GM19328 (cell line): ENCODE results near the gene ZNF746.

Source experiments
- ATAC-seq: cut with Tn5 transposase; IDR thresholded peaks from one replicate; pipeline ENCODE4 v1.9.1; 2021; ENCODE audit warnings: mild to moderate bottlenecking, moderate library complexity; ENCODE audit not compliant: unreplicated experiment

The ZNF746 gene

GRCh38 chr7:149490083-149490760, 7.4 kb downstream of the ZNF746 start:
- no peak for ATAC-seq

DNA sequence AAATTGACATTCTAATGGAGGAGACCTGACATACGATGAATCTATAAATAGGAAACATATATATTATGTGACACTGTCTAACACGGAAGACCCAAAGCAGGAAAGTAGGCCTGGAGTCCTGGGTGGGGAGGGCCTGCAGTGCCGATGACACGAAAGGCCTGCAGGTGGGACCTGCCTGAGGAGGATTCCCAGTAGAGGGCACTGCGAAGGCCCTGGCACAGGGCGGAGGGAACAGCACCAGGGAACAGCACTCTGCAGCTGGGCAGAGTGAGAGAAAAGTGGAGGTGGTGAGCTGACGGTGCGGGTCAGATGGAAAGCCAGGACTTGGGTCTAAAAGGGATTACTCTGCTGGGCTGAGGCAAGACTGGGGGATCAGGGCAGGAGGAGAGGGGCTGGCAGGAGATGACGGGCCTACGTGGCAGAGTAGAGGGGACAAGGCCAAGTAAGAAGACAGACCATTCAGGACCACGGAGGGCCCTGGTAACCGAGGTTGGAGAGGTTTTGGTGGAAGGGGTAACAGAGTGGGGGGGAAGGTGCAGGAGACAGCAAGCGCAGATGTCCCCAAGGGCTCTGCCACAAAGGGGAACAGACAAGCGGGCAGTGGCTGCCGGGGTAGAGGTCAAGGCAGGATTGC, 8.1 kb downstream of the ZNF746 start:
- ATAC-seq: no peak

DNA sequence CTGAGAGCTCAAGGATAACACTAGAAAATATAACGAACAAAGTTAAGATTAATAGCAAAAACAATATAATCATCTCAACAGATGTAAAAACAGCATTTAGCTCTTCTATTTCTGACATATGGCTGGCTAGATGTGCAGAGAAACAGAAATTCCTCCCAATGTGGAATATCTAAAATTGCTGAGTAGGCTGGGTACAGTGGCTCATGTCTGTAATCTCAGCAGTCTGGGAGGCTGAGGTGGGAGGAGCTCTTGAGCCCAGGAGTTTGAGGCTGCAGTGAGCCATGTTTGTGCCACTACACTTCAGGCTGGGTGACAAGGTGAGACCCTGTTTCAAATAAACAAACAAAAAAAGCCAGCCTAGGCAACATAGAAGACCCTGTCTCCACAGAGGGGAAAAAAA, 18.0 kb downstream of the ZNF746 start:
- ATAC-seq: no peak

DNA sequence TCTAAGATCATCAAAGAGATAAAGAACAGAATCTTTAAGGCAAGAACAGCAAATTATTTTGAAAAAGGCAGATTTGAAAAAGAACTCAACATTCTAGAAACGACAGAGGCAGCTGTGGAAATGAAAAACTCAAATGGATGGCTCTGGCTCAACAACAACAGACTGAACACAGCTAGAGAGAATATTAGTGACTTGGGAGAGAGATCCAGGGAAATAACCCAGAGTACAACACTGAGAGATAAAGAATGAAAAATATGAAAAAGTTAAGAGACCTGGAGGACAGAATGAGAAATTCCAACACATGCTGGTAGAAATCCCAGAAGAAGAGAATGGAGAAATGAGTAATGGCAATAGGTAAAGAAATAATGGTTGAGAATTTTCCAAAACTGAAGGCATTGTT, 18.9 kb downstream of the ZNF746 start:
- no peak for ATAC-seq

DNA sequence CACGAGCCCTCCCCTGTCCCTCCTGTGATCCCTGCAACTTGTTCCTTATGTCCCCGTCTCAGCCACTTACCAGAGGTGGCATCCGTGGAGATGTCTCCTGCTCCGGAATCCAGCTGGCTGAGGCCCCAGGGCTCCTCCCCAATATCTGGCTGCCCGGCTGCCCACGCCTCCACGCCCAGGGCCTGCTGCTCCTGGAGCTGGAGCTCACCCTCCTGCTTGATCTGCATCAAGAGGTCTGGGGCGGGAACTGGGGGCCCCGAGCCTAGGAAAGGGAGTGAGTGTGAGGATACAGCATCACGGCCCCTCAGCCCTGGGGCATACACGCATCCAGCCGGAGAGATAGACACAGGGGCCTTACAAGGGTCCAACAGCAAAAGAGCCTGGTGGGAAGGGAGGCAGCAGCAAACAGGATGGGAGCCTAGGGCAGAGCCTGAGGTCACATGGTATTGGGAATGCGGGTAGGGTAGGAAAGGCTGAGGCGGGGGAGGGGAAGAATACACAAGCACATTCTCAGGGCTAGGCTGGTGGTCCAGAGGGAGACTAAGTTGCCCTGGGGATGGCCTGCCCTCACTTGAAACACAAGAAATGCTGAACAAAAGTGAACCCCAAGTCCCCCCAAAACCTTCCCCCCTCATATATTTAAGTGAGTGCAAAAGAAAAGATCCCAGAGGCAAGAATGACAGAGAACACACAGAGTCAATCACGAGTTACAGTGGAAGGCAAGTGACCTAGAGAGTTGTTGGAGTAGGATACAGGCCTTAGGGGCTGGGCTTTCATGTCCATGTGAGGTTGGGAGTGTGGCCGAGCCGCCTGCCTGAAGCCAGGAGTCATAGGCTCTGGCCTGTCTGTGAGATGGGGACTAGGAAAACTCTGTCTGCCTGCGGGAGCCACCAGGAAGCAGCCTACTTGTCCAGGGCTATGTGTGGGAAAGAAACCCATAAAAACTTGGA, 19.8 kb downstream of the ZNF746 start:
- no peak for ATAC-seq

DNA sequence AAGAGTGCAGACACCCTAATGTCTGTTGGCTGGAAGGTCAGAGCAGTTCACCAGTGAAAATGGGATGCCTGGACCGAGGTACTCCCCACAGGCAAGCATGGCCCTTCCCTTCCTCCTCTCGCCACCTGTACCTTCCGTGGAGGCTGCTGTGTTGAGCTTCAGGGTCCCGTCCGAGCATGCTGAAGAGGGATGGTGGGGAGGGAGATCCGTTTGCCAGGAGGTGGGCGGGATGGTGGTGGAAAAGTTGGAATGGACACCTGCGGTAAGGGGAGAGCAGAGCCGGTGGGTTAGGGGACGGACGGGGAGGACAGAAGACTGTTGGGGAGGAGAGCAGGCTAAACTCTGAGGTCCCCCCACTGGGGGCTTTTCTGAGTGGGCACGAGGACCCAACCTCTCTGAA, 20.8 kb downstream of the ZNF746 start:
- no peak for ATAC-seq

DNA sequence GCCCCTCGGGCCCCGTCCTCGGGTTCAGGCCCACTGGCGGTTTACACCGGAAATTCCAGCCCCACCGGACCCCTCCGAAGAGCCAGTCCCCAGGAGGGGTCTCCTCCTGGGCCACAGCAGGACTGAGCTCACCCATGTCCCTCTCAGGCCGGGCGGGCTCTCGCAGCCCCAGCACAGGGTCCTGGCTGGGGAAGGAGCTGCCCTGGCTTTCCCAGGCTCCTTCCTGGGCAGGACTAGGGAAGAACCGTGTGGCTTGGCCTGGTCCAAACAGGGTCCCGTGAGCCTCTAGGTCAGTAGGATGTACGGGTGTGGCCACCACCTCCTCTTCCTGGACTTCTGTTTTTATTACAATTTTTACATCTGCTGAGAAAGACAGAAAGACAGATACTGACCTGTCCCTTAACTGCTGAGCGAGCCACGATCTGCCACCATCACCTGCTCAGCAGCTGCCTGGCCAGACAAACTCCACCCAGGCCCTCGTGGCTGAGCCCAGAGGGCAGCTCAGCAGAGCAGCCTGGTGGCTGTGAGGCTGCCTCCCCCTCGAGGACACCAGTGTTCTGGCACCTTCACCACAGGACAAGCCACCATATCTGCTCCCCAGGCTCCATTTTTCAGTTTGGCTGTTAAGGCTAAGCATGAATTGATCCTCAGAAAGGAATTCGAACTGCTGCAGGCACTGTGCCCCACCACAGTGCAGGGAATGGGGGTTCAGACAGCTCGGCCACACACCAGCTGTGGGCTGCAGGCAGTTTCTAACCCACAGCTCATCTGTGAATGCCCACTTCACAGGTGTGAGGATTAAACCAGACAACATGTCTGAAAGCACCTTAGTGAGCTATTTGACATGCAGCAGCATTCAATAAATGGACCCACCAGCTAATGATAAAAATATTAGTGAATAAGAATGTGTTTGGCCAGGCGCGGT, 22.2 kb downstream of the ZNF746 start:
- ATAC-seq: no peak

GRCh38 chr7:149474309-149475120, 23.1 kb downstream of the ZNF746 start:
- ATAC-seq: no peak

DNA sequence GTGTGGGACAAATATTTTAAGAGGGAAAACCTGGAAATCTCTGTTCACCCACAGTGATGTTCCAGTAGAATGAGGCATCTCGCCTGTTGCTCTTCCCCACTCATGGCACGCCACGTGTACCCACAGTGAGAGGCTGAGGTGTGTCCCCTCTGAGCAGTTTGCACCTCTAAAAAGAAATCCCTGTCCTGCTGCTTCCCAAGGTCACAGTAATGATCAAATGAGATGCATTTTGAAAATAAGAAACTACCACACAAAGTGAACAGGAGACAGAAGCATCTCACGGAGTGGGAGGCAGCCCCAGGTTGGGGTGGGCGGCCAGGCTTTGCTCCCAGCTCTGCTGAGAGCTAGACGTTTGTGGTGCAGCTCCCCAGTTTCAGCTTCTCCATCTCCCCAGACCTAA, 24.4 kb downstream of the ZNF746 start:
- no peak for ATAC-seq

- ATAC-seq: no peak
Measured at GRCh38 chr7:149471289-149471953, 26.2 kb downstream of the ZNF746 start.

DNA sequence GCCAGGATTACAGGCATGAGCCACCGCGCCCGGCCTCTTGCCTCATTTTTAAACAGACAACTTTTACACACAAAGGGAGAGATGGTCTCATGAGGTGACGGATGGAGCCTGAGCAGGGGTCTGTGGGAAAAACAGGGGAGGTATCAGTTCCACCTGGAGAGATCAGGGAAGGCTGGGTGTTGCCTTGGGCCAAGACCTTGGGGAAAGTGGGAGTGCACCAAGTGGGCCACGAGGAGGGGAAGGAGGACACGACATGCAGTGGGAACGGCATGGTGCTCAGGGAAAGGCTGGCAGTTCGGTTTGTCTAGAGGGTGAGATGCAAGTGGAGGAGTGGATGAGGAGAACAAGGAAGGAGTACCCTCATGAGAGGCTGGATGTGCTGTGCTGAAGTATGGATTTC, 27.8 kb downstream of the ZNF746 start:
- no peak for ATAC-seq

DNA sequence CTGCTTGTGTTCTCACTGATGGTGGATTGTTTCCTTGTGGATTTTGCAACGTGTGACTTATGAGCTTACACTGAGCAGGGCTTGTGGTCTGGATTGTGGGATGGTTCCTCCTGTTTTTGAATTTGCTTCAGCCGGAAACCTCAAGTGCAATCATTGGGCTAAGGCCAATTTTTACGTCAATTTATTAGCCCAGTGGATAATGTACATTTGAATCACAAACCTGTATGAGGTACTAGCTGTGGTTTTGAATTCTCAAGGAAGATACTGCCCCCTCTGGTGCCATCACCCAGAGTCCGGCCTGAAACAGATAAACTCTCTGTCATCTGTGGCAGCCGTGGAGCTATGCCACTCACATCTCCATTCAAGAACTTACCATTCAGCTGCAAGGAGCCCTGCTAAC, 29.4 kb downstream of the ZNF746 start:
- no peak for ATAC-seq

DNA sequence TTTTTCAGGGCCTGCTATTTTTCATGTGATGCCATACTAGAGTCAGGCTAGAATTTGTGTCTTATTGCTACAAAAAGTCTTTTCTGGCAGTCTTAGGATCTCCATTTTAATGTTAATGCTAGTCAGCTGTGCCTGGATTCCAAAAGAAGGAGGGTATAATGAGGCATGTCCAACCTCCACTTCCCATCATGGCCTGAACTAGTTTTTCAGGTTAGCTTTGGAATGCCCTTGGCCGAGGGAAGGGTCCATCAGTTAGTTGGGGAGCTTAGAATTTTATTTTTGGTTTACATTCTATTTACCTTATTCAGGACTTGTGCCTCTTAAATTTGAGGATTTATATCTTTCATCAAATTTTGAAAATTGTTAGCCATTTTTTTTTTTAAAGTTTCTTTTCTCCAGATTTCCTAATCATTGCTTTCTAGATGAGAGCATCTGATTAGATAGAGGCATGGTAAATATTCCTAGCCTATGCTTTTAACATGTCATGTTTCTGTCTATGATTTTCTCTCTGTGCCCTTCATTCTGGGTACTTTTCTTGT, 30.2 kb downstream of the ZNF746 start:
- no peak for ATAC-seq

GRCh38 chr7:149466364-149466763, 31.2 kb downstream of the ZNF746 start:
- ATAC-seq: no peak

DNA sequence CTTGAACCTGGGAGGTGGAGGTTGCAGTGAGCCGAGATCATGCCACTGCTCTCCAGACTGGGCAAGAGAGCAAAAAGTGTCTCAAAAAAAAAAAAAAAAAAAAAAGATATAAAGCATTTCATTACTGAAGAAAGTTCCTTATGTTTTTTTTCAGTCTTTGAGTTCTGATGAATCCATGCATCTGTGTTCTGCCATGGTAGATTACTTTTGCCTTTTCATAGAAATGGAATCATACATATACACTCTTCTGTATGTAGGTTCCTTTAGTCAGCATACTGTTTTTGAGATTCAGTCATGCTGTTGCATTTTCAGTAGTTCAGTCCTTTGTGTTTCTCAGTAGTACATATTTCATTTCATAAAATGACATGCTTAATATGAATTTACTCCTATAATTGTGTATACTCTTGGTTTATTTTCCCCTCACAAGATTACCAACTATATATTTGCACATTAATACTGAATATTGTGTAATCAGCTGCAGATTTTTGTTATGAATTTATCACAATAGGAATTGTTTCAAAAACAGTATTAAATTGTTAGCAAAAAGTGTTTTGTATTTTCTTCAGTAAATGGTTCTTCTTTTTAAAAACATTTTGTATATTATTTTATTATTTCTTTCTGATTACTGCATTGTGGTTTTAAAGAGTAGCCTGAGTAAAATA, 34.0 kb downstream of the ZNF746 start:
- ATAC-seq: no peak

DNA sequence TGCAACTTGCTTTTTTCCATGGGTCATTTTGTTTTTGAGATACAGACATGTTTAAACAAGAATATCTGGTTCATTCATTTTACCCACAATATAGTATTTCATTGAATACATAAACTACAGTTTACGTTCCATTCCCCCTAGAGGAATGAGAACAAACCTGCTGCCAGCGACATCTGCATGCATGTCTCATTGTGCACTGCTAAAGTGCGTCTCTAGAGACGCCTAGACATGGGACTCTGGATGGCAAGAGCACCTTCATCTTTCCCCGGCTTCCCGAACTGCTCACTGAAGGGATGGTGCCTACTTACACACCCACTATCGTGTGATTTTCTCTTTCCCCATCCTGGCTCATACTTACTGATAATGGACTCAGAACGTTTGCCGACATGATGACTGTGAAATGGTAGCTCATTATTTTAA, 35.5 kb downstream of the ZNF746 start:
- no peak for ATAC-seq

- ATAC-seq: peak; percentile 91
Measured at GRCh38 chr7:149460493-149461277, 36.9 kb downstream of the ZNF746 start, which contains the start of gene ZNF777. TSS of gene ZNF777 (minus strand) at chr7:149461062. CDS start at chr7:149456022, 5,040 bp downstream.
